Neural cell (in vitro differentiated cells): Measurements from ENCODE around the gene MAGED2.

Experiments used
- EZH2 ChIP-seq: fragments of 200-600, 300-800 bp; shearing (Covaris generic), sonication (generic); IDR thresholded peaks from 2 replicates; pipeline ENCODE4 v1.6.1; 2014; ENCODE audit warnings: antibody characterized with exemption, low read length, borderline replicate concordance, mild to moderate bottlenecking; ENCODE audit not compliant: insufficient read depth, poor library complexity, severe bottlenecking
- RAD21 ChIP-seq: fragments of 450-650 bp; conservative IDR thresholded peaks from 2 replicates; pipeline ENCODE4 v1.6.1; 2014; ENCODE audit warnings: antibody characterized with exemption, mild to moderate bottlenecking, moderate library complexity
- TF ChIP-seq, protein P1 (sequence below): IDR thresholded peaks from 2 replicates; pipeline ENCODE4 v1.6.1; 2012; ENCODE audit warnings: borderline replicate concordance
- TF ChIP-seq, protein P2 (sequence below): fragments of 450-650 bp; IDR thresholded peaks from 2 replicates; pipeline ENCODE4 v1.5.1; 2014; ENCODE audit warnings: antibody characterized with exemption, mild to moderate bottlenecking, moderate library complexity; ENCODE audit not compliant: poor library complexity, severe bottlenecking

DNA sequence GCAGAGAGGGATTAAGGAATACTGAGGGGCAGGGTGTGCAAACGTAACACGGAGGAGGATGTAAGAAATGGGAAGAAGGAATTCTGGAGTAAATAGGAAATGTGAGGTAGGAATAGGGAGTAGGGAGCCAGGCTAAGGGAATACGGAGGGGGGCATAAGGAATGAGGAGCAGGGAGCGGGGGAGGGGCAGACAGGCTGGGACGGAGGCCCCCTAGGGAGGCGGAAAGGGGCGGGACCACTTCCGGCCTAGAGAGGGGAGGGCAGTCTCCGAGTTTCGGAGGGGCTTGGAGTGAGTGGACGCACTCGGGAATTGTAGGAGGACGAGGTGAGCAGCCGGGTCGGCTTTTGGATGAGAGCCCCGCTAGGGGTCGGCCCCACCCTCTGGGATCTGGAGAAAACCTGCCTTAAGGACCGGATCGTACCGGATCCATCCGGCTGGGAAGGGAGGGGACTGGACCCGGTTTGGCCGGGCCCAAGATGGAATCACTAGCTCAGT is 612 bp downstream of the MAGED2 start:
- TF ChIP-seq, protein P1, sequence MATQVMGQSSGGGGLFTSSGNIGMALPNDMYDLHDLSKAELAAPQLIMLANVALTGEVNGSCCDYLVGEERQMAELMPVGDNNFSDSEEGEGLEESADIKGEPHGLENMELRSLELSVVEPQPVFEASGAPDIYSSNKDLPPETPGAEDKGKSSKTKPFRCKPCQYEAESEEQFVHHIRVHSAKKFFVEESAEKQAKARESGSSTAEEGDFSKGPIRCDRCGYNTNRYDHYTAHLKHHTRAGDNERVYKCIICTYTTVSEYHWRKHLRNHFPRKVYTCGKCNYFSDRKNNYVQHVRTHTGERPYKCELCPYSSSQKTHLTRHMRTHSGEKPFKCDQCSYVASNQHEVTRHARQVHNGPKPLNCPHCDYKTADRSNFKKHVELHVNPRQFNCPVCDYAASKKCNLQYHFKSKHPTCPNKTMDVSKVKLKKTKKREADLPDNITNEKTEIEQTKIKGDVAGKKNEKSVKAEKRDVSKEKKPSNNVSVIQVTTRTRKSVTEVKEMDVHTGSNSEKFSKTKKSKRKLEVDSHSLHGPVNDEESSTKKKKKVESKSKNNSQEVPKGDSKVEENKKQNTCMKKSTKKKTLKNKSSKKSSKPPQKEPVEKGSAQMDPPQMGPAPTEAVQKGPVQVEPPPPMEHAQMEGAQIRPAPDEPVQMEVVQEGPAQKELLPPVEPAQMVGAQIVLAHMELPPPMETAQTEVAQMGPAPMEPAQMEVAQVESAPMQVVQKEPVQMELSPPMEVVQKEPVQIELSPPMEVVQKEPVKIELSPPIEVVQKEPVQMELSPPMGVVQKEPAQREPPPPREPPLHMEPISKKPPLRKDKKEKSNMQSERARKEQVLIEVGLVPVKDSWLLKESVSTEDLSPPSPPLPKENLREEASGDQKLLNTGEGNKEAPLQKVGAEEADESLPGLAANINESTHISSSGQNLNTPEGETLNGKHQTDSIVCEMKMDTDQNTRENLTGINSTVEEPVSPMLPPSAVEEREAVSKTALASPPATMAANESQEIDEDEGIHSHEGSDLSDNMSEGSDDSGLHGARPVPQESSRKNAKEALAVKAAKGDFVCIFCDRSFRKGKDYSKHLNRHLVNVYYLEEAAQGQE: peak; percentile 100
- TF ChIP-seq RAD21 (peak; percentile 14), EZH2 (no peak)
- TF ChIP-seq, protein P2, sequence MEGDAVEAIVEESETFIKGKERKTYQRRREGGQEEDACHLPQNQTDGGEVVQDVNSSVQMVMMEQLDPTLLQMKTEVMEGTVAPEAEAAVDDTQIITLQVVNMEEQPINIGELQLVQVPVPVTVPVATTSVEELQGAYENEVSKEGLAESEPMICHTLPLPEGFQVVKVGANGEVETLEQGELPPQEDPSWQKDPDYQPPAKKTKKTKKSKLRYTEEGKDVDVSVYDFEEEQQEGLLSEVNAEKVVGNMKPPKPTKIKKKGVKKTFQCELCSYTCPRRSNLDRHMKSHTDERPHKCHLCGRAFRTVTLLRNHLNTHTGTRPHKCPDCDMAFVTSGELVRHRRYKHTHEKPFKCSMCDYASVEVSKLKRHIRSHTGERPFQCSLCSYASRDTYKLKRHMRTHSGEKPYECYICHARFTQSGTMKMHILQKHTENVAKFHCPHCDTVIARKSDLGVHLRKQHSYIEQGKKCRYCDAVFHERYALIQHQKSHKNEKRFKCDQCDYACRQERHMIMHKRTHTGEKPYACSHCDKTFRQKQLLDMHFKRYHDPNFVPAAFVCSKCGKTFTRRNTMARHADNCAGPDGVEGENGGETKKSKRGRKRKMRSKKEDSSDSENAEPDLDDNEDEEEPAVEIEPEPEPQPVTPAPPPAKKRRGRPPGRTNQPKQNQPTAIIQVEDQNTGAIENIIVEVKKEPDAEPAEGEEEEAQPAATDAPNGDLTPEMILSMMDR: no peak
